SK-MEL-5 (cell line): ENCODE results near the gene EPHX1. TPM values are rescaled to one million over a fixed set of nuclear protein-coding genes. Genes with fewer than 3 reads are reported as not detected.
"Not testable (repeated sequence)": the region's sequence is repeated elsewhere in the genome, so short reads cannot be mapped to it uniquely, and the experiment has no call there.

Experiments used
- DNase-seq: peaks from one replicate; pipeline ENCODE4 v3.0.0-alpha.2; 2016; ENCODE audit warnings: low read depth, low spot score
- in situ Hi-C: cut with HindIII; loops from 2 replicates; pipeline ENCODE4 v1.10.0; 2016; ENCODE audit warnings: low sequenced_read_pairs, high pct_unique_total_duplicates, low pct_unique_long_range_greater_than_20kb
- total RNA-seq: library from RNA; depleted of rRNA; stranded (reverse); fragments of >200 nt; shearing (Covaris generic); gene quantifications from 2 replicates; pipeline ENCODE4 v1.2.3, GENCODE V29; 2014

EPHX1 gene
- total RNA-seq, 1 experiment from 2014 or later: 21.8 TPM

- no peak for DNase-seq
- in situ Hi-C loops: no loop called here
Measured at GRCh38 chr1:225828706-225829345, 18.9 kb downstream of the EPHX1 start.

- in situ Hi-C loops: no loop called here
- no peak for DNase-seq
Measured at GRCh38 chr1:225830841-225831240, 20.9 kb downstream of the EPHX1 start.

- in situ Hi-C loops: no loop called here
- DNase-seq: no peak
Measured at GRCh38 chr1:225834417-225835329, 24.7 kb downstream of the EPHX1 start.

GRCh38 chr1:225835856-225836255, 25.9 kb downstream of the EPHX1 start:
- DNase-seq: no peak
- in situ Hi-C loops: no loop called here

- in situ Hi-C loops, DNase-seq: not testable (repeated sequence)
Measured at GRCh38 chr1:225836296-225836695, 26.4 kb downstream of the EPHX1 start.

GRCh38 chr1:225838793-225839192, 28.9 kb downstream of the EPHX1 start:
- no peak for DNase-seq
- in situ Hi-C loops: no loop called here

GRCh38 chr1:225840223-225840610, 30.3 kb downstream of the EPHX1 start:
- DNase-seq: no peak
- in situ Hi-C loops: no loop called here

GRCh38 chr1:225840713-225841112, 30.8 kb downstream of the EPHX1 start:
- no peak for DNase-seq
- in situ Hi-C loops: no loop called here

GRCh38 chr1:225842074-225842473, 32.1 kb downstream of the EPHX1 start:
- in situ Hi-C loops: no loop called here

GRCh38 chr1:225842788-225843425, 33.0 kb downstream of the EPHX1 start:
- DNase-seq: no peak
- in situ Hi-C loops: no loop called here

More at GRCh38 chr1:225842074-225842473, 32.1 kb downstream of the EPHX1 start:
- DNase-seq: no peak

- DNase-seq: no peak
- in situ Hi-C loops: no loop called here
Measured at GRCh38 chr1:225843426-225843795, 33.5 kb downstream of the EPHX1 start.

- in situ Hi-C loops: no loop called here
- DNase-seq: no peak
Measured at GRCh38 chr1:225844236-225845061, 34.5 kb downstream of the EPHX1 start.

GRCh38 chr1:225845097-225845496, 35.2 kb downstream of the EPHX1 start:
- in situ Hi-C loops: no loop called here
- DNase-seq: no peak

- DNase-seq: peak; percentile 87
- in situ Hi-C loops: no loop called here
Measured at GRCh38 chr1:225845571-225846259, 35.8 kb downstream of the EPHX1 start.

GRCh38 chr1:225846331-225847310, 36.7 kb downstream of the EPHX1 start:
- in situ Hi-C loops: no loop called here
- DNase-seq: no peak

- DNase-seq: no peak
- in situ Hi-C loops: no loop called here
Measured at GRCh38 chr1:225847610-225848009, 37.7 kb downstream of the EPHX1 start.
